ENCODE measurements around the gene ATXN2.

The ATXN2 gene

GRCh38 chr12:111435661-111436201 is 163.4 kb downstream of the ATXN2 start:
- H3K4me3 ChIP-seq (ENCODE audit: low read depth, low read length) = no peak overlapping the region
- in situ Hi-C loops (cut with HindIII; ENCODE audit: low sequenced_read_pairs) = no loop called here
- no peak for DNase-seq (ENCODE audit: low read depth)
- TF ChIP-seq, protein P1, sequence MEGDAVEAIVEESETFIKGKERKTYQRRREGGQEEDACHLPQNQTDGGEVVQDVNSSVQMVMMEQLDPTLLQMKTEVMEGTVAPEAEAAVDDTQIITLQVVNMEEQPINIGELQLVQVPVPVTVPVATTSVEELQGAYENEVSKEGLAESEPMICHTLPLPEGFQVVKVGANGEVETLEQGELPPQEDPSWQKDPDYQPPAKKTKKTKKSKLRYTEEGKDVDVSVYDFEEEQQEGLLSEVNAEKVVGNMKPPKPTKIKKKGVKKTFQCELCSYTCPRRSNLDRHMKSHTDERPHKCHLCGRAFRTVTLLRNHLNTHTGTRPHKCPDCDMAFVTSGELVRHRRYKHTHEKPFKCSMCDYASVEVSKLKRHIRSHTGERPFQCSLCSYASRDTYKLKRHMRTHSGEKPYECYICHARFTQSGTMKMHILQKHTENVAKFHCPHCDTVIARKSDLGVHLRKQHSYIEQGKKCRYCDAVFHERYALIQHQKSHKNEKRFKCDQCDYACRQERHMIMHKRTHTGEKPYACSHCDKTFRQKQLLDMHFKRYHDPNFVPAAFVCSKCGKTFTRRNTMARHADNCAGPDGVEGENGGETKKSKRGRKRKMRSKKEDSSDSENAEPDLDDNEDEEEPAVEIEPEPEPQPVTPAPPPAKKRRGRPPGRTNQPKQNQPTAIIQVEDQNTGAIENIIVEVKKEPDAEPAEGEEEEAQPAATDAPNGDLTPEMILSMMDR (IDR thresholded peaks at IDR 0.05; ENCODE audit: low read depth, low read length, missing control alignments) = no peak

DNA sequence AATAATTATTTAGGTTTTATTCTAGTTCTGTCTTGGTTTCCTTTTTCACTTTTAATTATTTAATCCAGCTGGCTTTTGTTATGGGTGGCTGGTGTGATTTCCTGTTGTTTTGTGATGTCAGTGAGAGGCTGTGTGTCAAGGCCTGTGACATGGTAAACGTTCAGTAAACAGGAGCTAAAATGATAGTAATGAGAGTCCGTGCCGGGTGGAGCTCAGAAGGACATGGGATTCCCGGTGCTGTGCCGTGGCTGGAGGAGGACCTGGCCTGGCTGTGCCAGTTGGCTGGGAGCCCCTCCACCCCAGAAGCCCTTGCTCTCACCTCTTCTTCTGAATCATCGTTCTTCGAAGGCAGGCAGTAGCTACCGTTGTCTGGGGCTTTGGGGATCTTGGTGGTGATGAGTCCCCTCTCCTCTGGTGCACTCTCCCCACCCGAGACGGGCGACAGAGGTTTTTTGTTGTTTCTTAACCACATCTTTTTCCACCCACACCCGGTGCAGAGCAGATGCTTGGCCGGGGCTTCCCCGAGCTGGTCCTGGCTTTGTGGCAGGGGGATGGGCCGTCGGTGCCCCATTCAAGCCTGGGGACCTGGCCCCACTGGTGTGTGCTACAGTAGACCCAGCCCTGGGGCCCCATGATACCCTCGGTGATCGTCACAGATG is 164.3 kb downstream of the ATXN2 start:
- TF ChIP-seq, protein P1 (IDR thresholded peaks at IDR 0.05; ENCODE audit: low read depth, low read length, missing control alignments) = no peak
- in situ Hi-C loops (cut with HindIII; ENCODE audit: low sequenced_read_pairs) = no loop called here
- no peak overlapping the region for H3K4me3 ChIP-seq (ENCODE audit: low read depth, low read length)
- DNase-seq (ENCODE audit: low read depth) = no peak

GRCh38 chr12:111434049-111434448 is 165.1 kb downstream of the ATXN2 start:
- TF ChIP-seq, protein P1 (IDR thresholded peaks at IDR 0.05; ENCODE audit: low read depth, low read length, missing control alignments) = no peak
- in situ Hi-C loops (cut with HindIII; ENCODE audit: low sequenced_read_pairs) = no loop called here
- DNase-seq (ENCODE audit: low read depth) = no peak
- H3K4me3 ChIP-seq (ENCODE audit: low read depth, low read length) = no peak overlapping the region

GRCh38 chr12:111431772-111432171 is 167.3 kb downstream of the ATXN2 start:
- H3K4me3 ChIP-seq (ENCODE audit: low read depth, low read length) = no peak overlapping the region
- in situ Hi-C loops (cut with HindIII; ENCODE audit: low sequenced_read_pairs) = no loop called here
- no peak for DNase-seq (ENCODE audit: low read depth)
- TF ChIP-seq, protein P1 (IDR thresholded peaks at IDR 0.05; ENCODE audit: low read depth, low read length, missing control alignments) = no peak

DNA sequence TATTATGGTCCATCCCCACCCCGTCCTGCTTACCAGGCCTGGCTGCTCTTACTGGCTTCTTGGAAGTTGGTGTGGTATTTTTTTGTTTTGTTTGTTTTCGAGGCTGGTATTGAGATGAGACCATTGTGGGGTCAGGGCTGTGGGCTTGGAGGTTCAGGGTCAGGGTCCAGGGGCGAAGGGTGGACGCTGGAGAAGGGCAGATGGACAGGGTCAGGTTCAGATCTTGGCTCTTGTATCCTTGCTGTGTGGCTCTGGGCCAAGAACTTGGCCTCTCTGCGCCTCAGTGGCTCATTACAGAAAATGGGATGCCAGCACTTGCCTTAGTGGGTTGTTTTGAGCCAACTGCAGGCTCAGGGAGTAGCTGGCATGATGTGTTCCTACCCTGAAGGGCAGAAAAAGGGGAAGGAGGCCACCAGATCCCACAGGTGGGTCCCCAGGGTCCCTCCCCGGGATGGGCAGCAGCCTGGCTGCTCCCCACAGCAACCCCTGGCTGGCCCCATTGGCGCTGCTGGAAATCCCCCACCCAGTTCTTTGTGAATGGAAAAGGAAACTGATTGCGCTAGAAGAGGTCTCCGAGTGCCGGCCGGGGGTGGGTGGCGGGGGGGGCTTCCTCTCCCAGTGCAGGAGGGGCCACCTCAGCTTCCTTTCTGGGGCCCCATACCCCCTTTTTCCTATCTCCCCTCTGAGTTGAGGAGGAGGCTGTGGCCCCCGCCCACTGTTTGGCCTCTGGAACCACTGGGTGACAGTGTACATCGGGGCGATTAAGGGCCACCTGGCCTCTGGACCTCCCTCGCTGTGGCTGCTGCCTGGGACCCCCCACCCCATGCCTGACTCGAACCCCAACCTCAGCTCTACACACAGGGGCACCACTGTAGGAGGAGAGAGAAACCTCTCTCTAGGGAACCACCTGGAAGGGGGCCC is 168.4 kb downstream of the ATXN2 start:
- TF ChIP-seq, protein P1 (IDR thresholded peaks at IDR 0.05; ENCODE audit: low read depth, low read length, missing control alignments) = no peak
- in situ Hi-C loops (cut with HindIII; ENCODE audit: low sequenced_read_pairs) = no loop called here
- DNase-seq (ENCODE audit: low read depth) = no peak
- H3K4me3 ChIP-seq (ENCODE audit: low read depth, low read length) = no peak overlapping the region

DNA sequence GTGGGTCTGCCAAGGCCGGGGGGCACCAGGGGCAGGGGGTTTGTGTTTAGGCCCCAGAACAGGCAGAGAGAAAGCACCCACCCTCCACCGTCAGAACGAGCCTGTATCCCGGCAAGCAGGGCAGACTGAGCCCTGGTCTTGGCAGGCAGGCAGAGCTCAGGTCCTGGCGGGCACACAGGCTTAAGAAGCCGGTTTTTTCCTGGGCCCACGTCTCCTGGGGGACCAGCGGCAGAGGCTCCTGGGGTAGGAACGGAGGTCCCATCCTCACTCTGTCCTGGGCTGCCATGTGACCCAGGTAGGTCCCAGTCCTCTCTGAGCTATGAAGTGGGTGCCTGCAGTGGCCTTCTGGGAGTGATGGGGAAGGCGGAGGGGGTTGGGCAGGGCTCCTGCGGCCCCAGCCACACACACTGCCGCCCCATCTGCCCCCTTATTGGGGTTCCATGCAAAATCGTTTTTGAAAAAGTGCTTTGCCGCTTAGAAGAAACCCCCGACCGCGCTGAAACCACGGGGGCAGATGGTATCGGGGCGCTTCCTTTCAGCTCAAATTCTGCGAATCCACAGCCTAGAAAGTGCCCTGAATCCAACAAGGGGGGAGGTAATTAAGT is 169.2 kb downstream of the ATXN2 start:
- in situ Hi-C loops (cut with HindIII; ENCODE audit: low sequenced_read_pairs) = no loop called here
- no peak for DNase-seq (ENCODE audit: low read depth)

More for the DNA sequence above, 169.2 kb downstream of the ATXN2 start:
- no peak overlapping the region for H3K4me3 ChIP-seq (ENCODE audit: low read depth, low read length)
- TF ChIP-seq, protein P1 (IDR thresholded peaks at IDR 0.05; ENCODE audit: low read depth, low read length, missing control alignments) = no peak
